Posterior vena cava (tissue), 2 donors: ENCODE data around the gene MYL6. TPM values are rescaled to one million over a fixed set of nuclear protein-coding genes. Genes with fewer than 3 reads are reported as not detected.
"Not testable (repeated sequence)": the region's sequence is repeated elsewhere in the genome, so short reads cannot be mapped to it uniquely, and the experiment has no call there.

Experiments
- DNase-seq: peaks from one replicate; pipeline ENCODE4 v3.0.0-alpha.2; 2020; ENCODE audit warnings: low spot score
- intact Hi-C, 2 donors: fragments of 100-400 bp; cut with DNase I; formaldehyde crosslinking; loops; one replicate each; pipeline versions ENCODE4 v1.14.1 to v1.14.2; 2022 to 2023
- total RNA-seq, 2 donors: library from RNA; stranded (reverse); fragmentation: NEBNext Ultra II Directional; extraction: Animal tissue kit (Norgen Biotek cat#: 25700); gene quantifications; one replicate each; pipeline ENCODE4 v1.2.1, GENCODE V29; 2021
- donor health status: DM: yes; HTN: yes; CAD: no.
- donor health status: DM: yes; HTN: yes; CAD: no.

MYL6 gene
- total RNA-seq, 2 donors from 2014 or later = 3,219 to 3,986 TPM

DNA sequence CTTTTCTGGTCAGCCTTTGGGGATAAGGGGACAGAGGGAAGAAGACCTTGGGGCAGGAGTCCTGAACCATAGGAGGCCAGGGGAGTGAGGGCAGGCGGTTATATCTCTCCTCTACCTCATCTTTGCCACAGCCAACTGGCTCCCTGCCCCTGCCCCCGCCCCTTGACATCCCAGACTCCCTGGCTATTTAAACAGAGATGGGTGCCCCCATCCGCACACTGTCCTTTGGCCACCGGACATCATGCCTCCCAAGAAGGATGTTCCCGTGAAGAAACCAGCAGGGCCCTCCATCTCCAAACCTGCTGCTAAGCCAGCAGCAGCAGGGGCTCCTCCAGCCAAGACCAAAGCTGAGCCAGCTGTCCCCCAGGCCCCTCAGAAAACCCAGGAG, 4.5 kb upstream of the MYL6 start:
- no peak for DNase-seq
- intact Hi-C loops = no loop called here

DNA sequence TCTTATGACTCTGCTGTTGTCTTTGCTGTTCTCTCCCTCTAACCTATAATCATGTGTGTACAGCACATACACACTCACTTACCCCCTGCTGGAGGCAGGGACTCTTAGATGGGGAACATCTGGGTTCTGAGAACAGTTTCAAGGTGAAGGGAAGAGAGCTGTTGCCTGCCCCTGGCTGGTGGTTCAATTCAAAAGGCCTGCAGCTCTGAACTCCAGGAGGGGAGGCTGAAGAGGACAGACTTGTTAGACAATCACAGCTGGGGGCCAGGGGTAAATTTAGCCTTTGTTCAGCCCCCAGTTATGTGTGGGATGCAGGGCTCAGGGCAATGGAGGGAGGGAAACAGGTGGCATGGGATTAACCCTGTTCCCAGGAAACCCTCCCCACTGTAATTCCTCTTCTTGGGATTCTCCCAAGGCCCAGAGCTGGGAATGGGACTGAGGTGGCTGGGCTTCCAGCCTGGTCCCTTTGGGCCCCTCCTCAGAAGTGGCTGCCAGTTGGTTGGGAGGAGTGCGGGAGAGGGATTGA, 3.9 kb upstream of the MYL6 start:
- DNase-seq = no peak
- intact Hi-C loops = no loop called here

DNA sequence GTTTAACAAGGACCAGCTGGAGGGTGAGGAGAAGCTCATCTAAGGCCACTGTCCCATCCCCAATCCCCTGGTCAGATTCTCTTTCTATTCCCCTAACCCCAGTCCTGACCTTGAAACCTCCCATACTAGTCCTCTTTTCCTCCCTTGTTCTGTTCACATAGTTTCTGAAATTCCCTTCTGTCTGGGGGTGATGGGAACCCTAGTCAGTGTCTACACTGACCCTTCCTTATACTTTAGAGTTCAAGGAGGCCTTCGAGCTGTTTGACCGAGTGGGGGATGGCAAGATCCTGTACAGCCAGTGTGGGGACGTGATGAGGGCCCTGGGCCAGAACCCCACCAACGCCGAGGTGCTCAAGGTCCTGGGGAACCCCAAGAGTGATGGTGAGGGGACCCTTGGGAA, 3.3 kb upstream of the MYL6 start:
- no peak for DNase-seq
- intact Hi-C loops = no loop called here

DNA sequence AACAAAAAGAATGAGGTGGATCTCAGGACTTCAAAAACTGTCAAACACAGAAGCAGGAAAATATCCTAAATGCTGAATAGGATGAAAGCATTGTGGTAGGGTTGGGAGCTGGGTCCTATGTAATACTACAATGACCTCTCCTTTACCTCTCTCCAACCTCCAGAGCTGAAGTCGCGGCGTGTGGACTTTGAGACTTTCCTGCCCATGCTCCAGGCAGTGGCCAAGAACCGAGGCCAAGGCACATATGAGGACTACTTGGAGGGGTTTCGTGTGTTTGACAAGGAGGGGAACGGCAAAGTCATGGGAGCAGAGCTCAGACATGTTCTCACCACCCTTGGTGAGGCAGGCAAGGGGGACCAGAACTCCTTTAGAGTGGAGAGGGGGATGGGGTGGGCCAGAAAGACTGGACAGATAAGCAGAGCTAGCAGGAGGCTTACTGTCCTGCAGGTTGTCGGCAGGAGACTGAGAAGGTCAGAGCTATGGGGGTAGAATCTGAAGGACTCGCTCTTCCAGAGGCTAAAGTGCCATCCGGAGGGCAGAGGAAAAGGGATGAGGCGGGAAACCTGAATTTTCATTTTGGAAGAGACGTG, 2.8 kb upstream of the MYL6 start:
- DNase-seq = no peak
- intact Hi-C loops = no loop called here

DNA sequence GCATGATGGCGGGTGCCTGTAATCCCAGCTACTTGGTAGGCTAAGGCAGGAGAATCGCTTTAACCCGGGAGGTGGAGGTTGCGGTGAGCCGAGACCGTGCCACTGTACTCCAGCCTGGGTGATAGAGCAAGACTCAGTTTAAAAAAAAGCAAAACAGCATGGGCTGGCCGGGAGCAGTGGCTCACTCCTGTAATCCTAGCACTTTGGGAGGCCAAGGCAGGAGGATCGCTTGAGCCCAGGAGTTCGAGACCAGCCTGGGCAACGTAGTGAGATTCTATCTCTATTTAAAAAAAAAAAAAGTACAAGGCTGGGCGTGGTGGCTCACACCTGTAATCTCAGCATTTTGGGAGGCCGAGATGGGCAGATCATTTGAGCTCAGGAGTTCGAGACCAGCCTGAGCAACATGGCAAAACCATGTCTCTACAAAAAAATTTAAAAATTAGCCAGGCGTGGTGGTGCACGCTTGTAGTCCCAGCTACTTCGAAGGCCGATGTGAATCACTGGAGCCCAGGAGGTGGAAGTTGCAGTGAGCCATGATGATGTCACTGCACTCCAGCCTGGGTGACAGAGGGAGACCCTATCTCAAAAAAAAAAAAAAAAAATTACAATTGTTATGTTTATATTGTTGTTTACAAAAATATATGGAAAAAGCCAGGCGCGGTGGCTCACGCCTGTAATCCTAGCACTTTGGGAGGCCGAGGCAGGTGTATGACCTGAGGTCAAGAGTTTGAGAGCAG, 1.5 kb upstream of the MYL6 start:
- DNase-seq, intact Hi-C loops: not testable (repeated sequence)

DNA sequence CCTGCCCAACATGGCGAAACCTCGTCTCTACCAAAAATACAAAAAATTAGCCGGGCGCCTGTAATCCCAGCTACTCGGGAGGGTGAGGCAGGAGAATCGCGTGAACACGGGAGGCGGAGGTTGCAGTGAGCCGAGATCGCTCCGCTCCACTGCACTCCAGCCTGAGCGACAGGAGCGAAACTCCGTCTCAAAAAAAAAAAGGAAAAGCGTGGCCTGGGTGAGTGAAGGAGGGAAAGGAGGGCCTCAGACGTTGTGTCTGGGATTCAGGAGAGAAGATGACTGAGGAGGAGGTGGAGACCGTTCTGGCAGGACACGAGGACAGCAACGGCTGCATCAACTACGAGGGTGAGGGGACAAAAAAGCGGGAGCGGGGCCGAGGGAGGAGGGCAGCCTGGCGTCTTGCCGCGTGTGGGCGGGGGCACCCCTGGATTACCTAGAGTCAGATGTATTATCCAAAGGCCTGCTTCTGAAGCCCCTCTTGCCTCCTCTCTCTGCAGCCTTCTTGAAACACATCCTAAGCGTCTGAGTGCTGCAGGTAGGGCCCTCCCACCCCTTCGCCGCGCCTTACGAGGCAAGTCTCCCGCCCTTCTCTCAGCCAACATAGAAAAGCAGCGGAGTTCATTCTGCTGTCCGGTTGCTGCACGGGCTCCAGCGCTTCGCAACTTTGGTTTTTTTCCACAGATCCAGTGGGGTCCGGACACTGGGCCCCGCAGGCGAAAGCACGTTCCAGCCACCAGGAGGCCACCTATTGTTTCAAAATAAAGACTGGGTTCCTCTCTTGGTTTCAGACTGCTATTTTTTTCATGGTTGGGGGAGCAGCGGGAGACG, 744 bp upstream of the MYL6 start:
- intact Hi-C loops = loop anchor here in 1 of 2 donors (2.0 kb wide), 1 partner anchor 33 kb away; no protein-coding TSS in a partner anchor
- DNase-seq = peak; percentile 92

DNA sequence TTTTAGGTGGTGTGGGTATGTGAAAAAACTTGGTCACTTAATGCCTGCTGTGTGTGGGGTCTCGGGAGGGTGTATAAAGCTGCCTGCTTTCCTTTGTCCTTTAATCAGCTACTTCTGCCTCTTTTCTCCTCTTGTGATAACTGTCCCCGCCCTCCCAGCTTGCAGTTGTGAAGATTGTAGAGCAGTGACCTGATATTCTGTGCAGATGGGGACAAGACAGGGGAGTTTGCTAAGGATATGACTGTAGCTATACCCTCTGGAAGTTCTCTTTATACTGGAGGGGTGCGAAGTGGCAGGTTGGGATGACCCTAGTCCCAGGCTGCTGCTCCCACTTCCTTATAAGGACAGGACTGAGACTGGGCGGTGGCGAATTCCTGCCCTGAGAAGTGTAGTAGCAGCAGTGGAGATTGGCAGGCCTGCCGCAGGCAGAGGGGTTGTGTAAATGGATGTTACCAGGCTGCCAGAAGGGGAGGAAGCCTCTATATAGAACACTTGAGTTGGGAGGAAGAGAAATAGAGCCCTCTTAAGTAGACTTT, 835 bp downstream of the MYL6 start:
- DNase-seq = peak; percentile 94
- intact Hi-C loops = loop anchor here in 1 of 2 donors (2.0 kb wide), 1 partner anchor 34 kb away; no protein-coding TSS in a partner anchor

DNA sequence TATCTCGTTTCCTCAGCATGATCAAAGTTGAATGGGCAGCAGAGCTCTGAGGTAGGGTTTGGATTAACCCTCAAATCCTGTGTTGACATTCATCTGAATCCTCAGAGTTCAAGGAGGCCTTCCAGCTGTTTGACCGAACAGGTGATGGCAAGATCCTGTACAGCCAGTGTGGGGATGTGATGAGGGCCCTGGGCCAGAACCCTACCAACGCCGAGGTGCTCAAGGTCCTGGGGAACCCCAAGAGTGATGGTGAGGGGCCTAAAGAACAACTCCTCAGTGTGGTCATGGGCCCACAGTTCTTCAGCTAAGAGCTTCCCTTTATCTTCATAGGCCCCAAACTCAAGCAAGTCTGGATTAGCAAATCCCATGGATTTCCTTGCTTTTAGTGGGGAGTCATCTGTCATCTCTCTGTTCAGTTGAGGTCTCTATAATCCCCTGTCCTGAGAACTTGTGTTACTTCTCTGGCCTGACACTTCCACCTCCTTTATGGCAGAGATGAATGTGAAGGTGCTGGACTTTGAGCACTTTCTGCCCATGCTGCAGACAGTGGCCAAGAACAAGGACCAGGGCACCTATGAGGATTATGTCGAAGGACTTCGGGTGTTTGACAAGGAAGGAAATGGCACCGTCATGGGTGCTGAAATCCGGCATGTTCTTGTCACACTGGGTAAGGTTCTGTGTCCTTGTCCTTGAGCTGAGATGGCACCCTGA, 1.5 kb downstream of the MYL6 start:
- DNase-seq = no peak
- intact Hi-C loops = loop anchor here in 1 of 2 donors (2.0 kb wide), 1 partner anchor 35 kb away; no protein-coding TSS in a partner anchor

DNA sequence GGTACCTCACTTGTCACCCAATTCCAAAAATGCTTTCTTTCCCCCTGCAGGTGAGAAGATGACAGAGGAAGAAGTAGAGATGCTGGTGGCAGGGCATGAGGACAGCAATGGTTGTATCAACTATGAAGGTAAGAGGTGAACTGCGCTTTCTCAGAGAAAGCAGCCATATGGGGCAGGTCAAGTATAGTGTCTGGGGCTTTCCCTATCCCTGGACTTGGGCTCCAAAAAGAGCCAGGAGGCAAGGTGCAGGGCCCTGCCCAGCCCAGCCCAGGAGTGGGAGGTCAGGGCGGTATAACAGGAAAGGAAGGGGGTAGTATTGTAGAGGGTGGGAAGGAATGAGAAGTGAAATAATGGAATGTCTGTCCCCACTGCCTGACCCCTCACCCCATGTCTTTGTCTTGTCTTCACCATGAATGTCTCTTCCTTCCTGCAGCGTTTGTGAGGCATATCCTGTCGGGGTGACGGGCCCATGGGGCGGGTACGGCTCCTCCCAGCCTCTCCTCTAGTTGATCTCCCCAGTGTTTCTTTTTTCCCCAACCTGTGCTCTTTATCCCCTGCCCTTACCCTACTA, 2.1 kb downstream of the MYL6 start:
- intact Hi-C loops = no loop called here

DNA sequence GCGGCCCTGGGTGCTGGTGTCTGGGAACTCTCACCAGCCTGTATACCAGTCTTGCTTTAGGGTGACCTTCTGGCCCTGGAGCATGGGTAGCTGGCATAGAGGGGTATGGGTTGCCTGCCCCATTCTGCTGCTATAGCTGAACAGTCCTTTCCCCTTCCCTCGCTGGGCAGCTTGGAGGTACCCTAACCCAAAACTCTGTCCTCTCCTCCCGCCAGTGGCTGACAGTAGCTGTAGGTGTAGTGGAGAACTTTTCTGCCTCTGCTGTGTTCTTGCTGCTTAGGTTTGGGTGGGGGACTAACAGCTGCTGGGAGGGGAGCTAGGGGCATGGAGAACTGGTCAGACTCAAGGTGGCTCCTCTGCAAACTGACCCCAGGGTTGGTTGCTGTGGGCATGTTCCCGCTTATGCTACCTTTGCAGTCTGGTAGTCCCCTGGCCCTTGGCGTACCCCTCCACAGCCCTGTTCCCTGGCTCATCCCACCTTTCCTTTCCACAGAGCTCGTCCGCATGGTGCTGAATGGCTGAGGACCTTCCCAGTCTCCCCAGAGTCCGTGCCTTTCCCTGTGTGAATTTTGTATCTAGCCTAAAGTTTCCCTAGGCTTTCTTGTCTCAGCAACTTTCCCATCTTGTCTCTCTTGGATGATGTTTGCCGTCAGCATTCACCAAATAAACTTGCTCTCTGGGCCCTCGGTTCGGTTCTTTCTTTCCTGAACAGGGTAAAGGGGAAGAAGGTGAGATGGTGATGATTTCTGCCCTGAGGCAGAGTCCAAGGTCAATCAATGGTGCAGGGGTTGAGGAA, 2.9 kb downstream of the MYL6 start:
- intact Hi-C loops = no loop called here
- DNase-seq = no peak

More for the DNA sequence above, 2.1 kb downstream of the MYL6 start:
- DNase-seq = no peak

DNA sequence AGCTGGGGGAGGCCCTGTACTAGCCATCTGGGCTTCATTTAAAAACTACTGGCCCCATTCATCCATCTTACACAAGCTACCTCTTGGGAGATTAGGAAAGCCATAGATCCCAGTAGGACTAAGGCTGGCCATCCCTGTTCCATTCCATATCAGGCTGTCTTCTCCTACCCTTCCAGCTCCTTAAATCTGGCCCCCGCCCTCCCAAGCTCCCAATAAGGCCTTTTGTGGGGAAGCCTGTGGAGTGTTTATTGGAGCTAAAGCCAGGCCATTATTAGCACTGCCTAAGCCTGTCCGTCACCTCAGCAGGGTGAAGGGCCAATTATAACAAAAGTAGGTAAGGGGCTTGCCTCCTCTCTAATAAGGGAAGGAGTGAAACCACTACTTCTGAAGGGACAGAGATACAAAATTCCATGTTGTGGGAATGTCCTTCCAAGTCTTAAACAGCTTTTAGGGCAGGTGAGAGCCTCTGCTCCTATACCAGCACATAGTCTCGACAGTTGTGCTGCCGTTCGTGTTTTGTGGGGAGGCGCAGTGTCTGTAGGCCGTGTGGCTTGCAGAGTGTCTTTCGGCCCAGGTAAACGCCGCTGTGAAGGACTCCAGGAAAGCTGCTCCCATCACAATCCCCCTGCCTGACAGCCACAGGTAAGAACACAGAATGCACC, 3.7 kb downstream of the MYL6 start:
- DNase-seq = no peak
- intact Hi-C loops = loop anchor here in 1 of 2 donors (1.0 kb wide), 1 partner anchor 17 kb away; no protein-coding TSS in a partner anchor

DNA sequence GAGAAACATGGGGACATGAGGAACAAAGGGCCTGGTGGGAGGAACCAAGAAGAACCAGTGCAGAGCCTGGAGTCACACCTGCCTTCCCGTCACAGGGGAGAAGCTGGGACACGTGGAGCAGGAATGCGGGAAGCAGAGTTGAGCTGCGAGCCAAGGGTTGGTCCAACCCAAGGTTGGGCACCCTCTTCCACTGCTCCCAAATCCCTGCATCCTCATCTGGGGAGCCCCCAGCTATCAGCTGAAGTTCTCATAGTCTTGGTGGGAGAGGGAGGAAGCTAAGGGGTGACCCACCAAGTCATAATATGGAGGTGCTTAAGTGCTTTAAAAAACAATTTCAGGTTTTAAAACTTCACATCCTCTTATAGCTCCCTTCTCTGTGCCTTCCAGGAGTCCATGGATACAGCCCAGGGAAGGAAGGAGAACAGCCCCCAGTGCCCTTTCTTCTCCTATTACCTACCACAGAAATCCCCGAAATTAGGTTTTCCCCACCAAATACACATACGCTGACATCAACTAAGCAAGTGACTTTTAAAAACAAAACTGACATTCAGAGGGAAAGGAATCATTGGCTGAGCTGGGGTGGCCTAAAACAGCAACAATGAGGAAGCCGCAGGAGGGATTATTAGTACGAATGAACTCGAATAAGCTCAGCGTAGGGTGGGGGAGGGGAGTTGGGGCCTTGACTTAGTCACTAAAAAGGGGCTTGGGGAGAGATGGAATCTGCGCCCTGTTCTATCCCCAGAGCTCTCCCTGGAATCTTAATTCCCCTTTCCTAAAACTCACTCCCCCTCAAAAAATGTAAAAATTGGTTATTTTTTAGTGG, 4.5 kb downstream of the MYL6 start:
- DNase-seq = no peak
- intact Hi-C loops = loop anchor here in 1 of 2 donors (1.0 kb wide), 1 partner anchor 17 kb away; no protein-coding TSS in a partner anchor

DNA sequence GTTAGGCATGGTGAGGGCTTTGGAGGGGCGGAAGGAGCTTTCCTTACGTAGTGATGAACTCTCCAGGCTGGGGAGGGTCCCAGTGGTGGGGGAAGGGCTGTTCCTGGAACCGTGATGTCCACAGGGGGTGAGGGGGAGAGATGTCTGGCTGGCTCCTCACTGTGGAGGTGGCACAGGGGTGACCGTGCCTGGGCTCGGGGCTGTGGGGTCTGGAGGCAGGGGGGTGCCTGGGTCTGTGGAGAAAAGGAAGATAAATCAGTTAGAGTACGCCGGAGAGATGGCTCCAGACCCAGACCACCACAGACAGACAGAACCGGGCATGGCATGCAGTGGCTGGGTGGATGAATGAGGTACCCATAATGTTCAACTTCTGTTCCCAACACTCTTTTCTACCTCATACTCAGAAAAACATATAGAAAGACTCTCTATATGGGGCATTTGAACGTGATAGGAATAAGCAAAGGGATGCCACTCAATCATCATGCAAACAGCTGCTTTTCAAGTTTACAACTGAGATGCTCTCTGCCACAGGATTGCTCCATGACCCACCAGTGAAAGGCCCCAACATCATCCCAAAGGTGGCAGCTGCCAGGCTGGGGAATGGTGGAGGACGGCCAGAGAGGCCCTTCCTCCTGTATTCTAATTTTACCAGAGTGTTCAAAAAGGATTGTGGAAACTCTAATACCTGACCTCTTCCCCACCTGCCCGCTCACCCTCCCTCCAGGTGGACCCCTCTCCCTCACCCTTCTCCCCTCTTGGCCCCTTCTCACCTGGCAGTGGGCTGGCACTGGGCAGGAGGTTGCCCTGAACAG, 5.6 kb downstream of the MYL6 start:
- DNase-seq = no peak
- intact Hi-C loops = no loop called here

DNA sequence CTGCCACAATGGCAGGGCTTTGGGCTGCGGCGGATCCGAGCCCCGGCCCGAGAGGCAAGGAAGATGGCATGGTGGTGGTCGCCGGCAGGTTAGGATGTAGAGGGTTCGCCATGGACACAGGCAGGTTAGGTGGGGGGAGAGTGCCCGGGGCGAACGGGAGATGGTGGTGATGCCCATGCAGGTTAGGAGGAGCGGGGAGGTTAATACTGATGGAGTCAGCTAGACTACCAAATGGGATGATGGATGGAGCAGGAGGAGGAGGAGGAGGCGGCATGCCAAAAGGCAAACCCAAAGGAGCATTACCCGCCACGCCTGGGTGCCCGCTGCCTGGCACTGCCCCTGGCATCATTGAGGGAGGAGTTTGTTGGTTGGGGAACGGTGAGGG, 6.2 kb downstream of the MYL6 start:
- DNase-seq = no peak
- intact Hi-C loops = no loop called here

DNA sequence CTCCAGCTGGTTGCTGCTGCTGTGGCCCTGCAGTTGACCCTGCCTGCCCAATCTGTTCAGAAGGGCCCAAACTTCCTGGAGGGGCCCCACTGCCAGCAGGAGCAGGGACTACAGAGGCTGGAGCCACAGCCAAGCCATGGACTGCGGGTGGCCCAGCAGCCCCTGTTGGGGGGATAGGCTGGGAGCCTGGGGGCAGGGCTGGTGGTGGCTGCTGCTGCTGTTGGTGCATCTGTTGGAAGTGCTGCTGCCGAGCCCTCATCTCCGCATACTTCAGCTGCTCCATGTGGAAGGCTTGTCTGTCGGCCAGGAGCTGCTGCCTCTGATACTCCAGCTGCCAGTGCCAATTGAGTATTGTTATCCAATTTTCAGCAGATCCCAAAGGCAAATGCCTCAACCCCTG, 7.2 kb downstream of the MYL6 start:
- no peak for DNase-seq
- intact Hi-C loops = no loop called here
